ENCODE results near the gene FBXO34.

The FBXO34 gene

DNA sequence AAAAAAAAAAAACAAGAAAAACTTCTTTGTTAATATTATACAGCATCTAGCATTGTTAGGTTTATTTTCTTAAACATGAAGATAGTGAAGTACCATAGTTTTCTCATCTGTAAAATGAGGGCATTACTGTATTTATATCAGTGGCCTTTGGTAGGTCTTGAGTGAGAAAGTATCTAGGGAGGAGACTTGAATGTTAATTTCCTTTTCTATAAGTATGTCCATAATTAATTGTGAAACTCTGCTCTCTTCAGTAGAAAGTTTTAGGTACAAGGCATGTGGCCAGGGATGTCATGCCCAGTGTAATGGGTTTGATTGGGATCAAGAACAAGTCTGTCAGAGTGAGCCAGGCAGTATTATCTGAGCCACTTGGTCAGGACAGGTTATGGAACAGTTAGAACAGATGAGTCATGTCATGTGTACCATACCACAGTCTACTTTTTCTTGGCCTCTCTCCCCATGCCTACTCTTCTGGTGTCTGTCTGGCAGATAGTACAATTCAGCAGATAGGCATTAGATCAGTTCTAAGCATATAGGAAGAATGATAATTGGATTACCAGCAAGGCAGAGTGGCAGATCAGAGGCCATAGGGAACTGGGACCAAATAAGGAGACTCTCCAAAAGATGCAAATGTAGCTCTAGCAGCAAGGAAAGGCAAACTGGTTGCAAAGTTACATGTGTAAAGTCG lies 30.4 kb downstream of the FBXO34 start:
- H3K27ac ChIP-seq, result no peak overlapping the region
- TF ChIP-seq ZFX (IDR thresholded peaks at IDR 0.05; ENCODE audit: borderline replicate concordance) (no peak), CTCF (IDR thresholded peaks at IDR 0.05) (no peak)

DNA sequence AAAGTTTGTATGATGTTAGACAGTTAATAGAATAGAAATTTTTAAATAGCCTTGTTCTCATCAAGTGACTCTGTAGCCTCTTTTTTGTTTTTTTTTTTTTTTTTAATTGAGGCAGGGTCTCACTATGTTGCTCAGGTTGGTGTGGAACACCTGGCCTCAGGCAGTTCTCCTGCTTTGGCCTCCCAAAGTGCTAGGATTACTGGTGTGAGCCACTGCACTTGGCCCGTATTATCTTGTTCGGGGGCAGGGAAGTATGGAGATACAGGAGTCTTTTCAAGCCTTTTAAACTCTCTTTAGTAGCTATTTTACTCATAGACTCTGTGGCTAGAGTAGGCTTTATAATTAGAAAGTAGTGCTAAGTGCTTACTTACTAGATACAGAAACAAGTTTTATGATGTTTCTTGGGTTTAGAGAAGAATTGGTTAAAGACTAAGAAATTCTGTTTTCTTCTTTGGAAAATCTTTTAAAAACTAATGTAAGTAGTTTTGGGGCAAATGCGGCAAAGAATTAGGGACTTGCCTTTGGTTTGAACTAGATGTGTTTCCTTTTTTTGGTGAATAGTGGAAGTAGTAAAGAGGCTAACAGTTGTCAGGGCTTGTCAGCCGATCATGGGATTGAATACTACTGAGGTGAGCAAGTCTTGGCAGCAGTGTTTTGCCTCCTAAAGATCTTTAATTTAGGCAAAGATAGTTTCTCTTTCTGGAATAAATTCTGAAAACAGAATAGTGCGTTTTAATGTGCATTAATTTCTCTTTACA lies 31.3 kb downstream of the FBXO34 start:
- no peak overlapping the region for H3K27ac ChIP-seq
- TF ChIP-seq ZFX (IDR thresholded peaks at IDR 0.05; ENCODE audit: borderline replicate concordance) (no peak), CTCF (IDR thresholded peaks at IDR 0.05) (no peak)

GRCh38 chr14:55303125-55303499 lies 31.9 kb downstream of the FBXO34 start:
- no peak for TF ChIP-seq CTCF (IDR thresholded peaks at IDR 0.05)
- TF ChIP-seq ZFX (IDR thresholded peaks at IDR 0.05; ENCODE audit: borderline replicate concordance), result no peak
- no peak overlapping the region for H3K27ac ChIP-seq

DNA sequence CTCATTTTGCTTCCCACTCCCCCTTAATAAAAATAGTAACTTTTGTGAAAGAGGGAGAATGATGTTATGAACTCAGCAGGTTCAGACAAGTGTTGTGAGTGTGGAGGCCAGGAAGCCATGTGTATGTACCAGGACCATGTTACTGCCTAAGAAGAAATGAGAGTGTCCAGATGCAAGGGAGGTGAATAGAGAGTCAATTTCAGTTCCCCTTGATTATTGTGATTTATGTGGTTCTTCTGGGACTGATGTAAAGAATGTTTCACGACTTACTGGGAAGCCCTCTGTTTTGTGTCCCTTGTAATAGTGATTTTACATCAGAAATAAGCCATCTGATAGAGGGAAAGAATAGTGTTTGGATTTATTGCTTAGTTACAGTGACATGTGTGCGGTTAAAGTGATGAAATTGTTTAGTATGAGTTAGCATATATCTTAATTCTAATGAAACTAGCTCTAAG lies 32.5 kb downstream of the FBXO34 start:
- TF ChIP-seq ZFX (IDR thresholded peaks at IDR 0.05; ENCODE audit: borderline replicate concordance) (no peak), CTCF (IDR thresholded peaks at IDR 0.05) (no peak)
- no peak overlapping the region for H3K27ac ChIP-seq

DNA sequence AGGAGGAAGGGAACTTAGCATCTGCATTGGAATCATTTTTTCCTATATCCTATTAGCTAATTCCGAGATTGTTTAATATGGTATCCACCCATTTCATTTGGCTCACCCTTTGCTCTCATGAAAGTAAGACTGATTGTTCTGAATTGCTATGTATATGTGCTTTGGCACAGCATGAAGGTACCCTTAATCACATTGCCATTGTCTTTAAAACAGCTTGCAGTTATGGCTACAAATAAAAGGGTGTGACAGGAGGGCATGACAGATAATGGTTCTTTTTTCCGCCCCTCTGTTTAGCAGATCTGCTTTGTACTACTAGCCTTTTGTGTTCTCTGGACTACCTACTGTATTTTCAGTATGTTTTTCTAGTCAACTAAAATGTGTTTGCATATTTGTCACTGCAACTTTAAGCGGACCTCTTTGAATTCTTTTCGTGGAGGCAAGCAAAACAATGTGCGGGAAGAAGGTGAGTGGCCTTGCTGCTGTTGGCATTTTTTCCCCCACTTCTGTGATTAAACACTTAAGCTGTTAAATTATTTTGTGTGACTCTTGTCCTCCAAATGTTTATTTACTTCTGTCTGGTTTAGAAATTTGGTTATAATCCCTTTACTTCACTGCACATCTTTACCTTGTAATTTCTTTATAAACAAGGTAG lies 35.8 kb downstream of the FBXO34 start:
- H3K27ac ChIP-seq, result no peak overlapping the region
- TF ChIP-seq ZFX (IDR thresholded peaks at IDR 0.05; ENCODE audit: borderline replicate concordance) (no peak), CTCF (IDR thresholded peaks at IDR 0.05) (no peak)

DNA sequence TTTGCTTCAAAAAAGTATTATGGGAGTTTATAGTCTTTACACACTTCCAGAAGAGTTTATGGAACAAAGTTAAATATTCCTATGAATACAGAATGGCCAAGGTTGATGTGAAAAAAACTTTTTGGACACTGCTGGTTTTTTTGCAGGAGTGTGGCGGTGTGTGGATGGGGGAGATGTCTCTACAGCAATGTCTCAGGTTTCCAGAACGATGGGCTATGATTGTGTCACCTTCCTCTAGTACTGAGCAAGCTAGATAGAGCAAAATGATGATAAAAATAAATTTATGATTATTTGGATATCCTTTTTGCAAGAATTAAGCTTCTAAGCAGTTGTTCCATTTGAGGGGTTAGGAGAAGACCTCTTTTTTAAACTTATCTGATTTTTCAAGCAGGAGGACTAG lies 37.9 kb downstream of the FBXO34 start:
- H3K27ac ChIP-seq, result no peak overlapping the region
- TF ChIP-seq CTCF (IDR thresholded peaks at IDR 0.05) (no peak), ZFX (IDR thresholded peaks at IDR 0.05; ENCODE audit: borderline replicate concordance) (no peak)
